ENCODE results near the gene TBXAS1. TPM values are rescaled to one million over a fixed set of nuclear protein-coding genes. Genes with fewer than 3 reads are reported as not detected.

Gene TBXAS1
- 10 to 100 TPM; 15.7 to 23.7 TPM for total RNA-seq
- long read RNA-seq, donor 1, partial matches to known transcripts: 2 of 6 reads
- long read RNA-seq, donor 1, other reads (novel, unspliced or antisense): 1 of 6 reads
- long read RNA-seq, donor 2, transcript TBXAS1-208 (13 exons, 1,963 nt): major isoform, 13 of 20 reads
- long read RNA-seq, donor 2, partial matches to known transcripts: 1 of 20 reads
- long read RNA-seq, donor 2, other reads (novel, unspliced or antisense): 4 of 20 reads

GRCh38 chr7:139829025-139829774 lies at the start of gene TBXAS1:
Gene TBXAS1, plus strand, starts transcription at chr7:139829264. Its CDS starts 127 bp downstream, at chr7:139829391.
- no peak for DNase-seq (ENCODE audit: low spot score)
- intact Hi-C loops (cut with DNase I): no loop called here

DNA sequence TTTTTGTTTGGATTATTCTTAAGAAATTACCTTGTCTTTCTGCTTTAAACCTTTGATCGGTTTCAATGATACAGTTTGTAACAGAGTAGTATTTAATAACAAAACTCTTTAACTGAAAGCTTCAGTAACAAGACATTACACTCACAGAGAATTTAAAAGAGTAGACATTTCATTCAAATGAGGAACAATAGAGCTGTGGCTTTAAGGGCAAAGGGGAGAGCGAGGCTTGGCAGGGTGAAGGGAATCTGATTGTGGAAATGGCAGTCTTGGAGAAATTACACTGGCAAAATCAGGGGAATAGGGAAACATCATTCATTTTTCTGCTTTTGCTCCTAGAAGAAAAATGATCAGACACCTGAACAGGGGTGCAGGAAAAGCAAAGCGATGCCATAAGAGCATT lies 46.1 kb upstream of the TBXAS1 start:
- intact Hi-C loops (cut with DNase I): no loop called here
- no peak for DNase-seq (ENCODE audit: low spot score)

- intact Hi-C loops (cut with DNase I): no loop called here
Observed at GRCh38 chr7:139783647-139784385, 45.2 kb upstream of the TBXAS1 start.

DNA sequence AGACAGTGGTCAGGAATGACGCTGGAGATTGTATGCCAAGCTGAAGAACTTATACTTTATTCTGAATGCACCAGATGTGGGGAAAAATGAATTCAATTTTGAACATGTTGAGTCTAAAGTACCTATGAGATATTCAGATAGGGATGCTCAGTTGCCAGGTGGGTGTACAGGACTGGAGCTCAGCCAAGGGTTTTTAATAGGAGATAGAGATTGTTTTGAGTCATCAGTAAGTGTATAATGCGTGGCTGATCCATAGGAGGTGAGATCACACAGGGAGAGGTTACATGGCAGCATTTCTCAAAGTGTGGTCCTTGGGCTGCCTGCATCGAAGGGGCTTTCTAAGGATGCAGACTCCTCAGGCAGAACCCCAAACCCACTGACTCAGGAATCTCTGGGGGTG lies 44.4 kb upstream of the TBXAS1 start:
- intact Hi-C loops (cut with DNase I): no loop called here
- DNase-seq (ENCODE audit: low spot score): no peak

More at GRCh38 chr7:139783647-139784385, 45.2 kb upstream of the TBXAS1 start:
- no peak for DNase-seq (ENCODE audit: low spot score)

GRCh38 chr7:139791316-139791715 lies 37.7 kb upstream of the TBXAS1 start:
- intact Hi-C loops (cut with DNase I): no loop called here
- no peak for DNase-seq (ENCODE audit: low spot score)

DNA sequence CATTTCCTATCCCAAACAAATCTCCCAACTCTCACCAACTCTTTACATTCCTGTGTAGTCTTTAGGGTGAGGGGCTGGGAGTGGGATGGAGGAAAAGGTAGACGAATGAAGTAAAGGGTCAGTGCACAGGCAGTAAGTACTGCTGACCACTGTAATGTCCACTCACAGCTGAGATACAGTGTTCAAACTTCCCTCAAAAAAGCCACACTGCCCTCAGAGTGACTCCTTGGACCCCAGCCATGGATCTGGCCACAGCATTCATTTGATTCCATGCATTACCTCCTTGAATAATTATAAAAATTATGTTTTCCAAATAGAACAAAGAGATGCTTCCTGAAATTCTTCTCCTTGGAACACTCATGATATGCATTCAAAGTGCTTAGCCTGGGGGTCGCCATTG lies 31.5 kb upstream of the TBXAS1 start:
- DNase-seq (ENCODE audit: low spot score): no peak
- intact Hi-C loops (cut with DNase I): no loop called here

DNA sequence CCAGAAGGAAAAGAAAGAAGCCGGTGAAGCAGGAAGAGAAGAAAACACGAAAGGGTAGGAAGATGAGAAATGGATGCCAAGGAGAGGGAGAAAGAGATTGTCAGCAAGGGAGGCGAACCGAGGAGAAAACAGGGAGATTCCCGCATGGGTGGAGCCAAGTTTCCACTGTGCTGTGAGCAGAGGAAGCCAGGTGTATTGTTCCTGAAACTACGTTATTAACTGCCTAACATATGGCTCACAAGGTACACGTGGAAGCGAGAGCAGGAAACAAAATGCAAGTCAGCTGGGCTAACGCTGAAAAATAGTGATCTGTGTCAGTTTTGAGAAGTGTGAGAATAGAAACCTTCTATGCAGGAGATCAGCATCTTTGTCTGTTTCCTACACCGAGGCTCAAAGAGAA lies 30.8 kb upstream of the TBXAS1 start:
- intact Hi-C loops (cut with DNase I): no loop called here
- no peak for DNase-seq (ENCODE audit: low spot score)

DNA sequence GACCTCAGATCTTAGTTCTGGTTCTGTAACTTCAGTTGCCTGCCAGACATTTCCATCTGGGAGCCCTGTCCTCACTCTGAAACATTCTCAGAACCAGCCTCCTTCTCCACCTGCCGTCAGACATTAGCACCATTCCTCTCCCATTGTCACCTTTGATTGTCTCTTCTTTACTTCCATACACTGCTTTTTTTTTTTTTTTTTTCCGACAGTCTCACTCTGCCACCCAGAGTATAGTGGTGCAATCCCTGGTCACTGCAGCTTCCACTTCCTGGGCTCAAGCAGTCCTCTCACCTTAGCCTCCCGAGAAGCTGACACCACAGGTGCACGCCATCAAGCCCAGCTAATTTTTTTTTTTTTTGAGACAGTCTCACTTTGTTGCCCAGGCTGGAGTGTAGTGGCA lies 30.2 kb upstream of the TBXAS1 start:
- intact Hi-C loops (cut with DNase I): no loop called here
- no peak for DNase-seq (ENCODE audit: low spot score)

DNA sequence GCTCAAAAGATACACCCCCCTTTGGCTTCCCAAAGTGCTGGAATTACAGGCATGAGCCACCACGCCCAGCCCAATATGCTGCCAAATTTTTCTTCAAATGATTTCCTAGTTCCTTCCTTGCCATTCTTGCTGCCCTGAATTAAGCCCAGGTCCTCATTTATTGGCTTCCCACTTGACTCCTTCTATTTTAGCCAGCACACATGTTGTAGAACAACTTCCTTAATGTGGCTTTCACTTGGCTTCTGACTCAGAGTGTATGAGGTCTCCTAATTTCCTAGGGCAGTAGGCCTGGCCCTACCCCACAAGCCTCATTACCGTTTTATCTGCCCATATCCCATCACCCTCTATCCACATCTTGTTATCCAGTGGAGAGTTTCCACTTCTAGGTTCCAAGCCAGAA lies 29.5 kb upstream of the TBXAS1 start:
- intact Hi-C loops (cut with DNase I): no loop called here
- DNase-seq (ENCODE audit: low spot score): no peak

DNA sequence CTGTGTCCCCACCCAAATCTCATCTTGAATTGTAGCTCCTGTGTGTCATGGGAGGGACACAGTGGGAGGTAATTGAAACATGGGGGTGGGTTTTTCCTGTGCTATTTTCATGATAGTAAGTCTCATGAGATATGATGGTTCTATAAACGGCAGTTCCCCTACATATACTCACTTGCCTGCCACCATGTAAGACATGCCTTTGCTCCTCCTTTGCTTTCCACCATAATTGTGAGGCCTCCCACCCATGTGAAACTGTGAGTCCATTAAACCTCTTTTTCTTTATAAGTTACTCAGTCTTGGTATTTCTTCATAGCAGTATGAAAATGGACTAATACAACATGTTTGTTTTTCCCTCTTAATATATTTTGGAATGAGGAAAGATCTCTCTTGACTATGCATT lies 24.5 kb upstream of the TBXAS1 start:
- intact Hi-C loops (cut with DNase I): no loop called here
- DNase-seq (ENCODE audit: low spot score): no peak

GRCh38 chr7:139807009-139807408 lies 22.1 kb upstream of the TBXAS1 start:
- no peak for DNase-seq (ENCODE audit: low spot score)
- intact Hi-C loops (cut with DNase I): no loop called here

DNA sequence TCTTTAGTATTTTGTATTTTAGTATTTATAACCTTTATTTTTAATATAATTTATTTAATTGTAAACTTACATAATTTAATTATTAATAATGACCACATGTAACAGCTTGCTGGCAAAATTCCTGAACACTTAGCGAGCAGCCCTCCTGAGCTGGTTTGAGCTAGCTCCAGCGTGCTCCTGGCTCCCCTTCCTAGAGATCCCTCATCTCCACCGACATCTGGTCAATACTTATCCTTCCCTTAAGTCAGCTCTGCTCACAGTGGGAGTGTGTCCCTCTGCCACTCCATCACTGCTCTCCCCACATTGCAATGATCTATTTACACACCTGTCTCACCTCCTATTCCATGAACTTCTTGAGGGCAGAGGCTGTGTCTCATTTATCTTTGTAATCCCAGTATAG lies 20.6 kb upstream of the TBXAS1 start:
- intact Hi-C loops (cut with DNase I): no loop called here
- DNase-seq (ENCODE audit: low spot score): no peak

DNA sequence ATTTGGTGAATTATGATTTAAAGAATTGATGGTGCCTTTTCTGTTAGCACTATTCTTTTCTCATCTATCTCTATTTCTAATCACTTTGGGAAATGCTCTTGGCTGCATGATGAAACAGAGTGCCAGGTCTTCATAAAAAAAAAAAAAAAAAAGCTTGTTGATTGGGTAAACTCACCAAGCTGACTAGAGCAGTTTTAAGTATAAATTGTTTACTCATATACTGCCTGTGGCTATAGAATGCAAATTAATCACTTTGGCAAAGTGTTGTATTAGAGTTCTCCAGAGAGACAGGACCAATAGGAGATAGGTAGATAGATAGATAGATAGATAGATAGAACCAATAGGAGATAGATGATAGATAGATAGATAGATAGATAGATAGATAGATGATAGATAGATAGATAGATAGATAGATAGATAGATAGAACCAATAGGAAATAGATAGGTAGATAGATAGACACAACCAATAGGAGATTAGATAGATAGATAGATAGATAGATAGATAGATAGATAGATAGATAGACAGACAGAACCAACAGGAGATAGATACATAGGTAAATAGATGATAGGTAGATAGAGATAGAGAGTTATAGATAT lies 20.1 kb upstream of the TBXAS1 start:
- DNase-seq (ENCODE audit: low spot score): no peak
- intact Hi-C loops (cut with DNase I): no loop called here

DNA sequence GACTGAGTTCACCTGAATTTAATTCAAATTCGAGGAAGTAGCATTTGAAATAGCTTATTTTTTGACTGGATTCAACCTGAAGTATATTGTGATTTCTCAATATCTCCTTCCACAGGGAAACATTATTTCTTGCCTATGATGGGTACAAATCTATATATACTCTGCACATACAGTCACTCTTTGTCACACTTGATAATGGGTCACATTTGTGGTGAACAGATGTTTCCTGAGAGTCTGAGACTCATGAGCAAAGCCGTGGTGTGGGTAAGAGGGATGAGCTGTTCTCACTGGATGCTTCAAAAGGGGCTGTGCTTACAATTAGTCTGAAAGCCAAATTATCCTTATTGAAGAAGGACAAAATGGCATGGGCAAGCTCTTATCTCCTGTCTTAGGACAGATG lies 18.0 kb upstream of the TBXAS1 start:
- no peak for DNase-seq (ENCODE audit: low spot score)
- intact Hi-C loops (cut with DNase I): no loop called here

GRCh38 chr7:139813151-139813550 lies 15.9 kb upstream of the TBXAS1 start:
- DNase-seq (ENCODE audit: low spot score): no peak
- intact Hi-C loops (cut with DNase I): no loop called here

- no peak for DNase-seq (ENCODE audit: low spot score)
- intact Hi-C loops (cut with DNase I): no loop called here
Observed at GRCh38 chr7:139813689-139814088, 15.4 kb upstream of the TBXAS1 start.

DNA sequence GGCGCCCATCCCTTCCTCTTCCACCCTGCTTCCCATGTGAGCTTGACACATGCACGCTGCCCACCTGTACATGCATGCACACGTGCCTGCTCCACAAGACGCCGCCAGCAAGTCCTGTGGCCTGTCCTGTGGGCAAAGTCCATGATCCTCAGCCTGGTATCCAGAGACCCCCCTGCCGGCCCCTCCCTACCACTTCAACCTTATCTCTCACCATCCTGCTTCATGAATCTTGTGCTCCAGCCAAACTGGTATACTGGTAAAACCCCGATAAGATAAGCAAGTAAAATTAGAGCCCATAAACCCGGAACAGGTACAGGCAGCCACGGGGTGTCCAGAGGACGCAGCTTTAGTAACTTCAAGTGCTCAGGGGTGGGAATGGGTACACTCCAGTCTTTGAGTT lies 11.8 kb upstream of the TBXAS1 start:
- intact Hi-C loops (cut with DNase I): no loop called here
- DNase-seq (ENCODE audit: low spot score): no peak

GRCh38 chr7:139820089-139820488 lies 9.0 kb upstream of the TBXAS1 start:
- intact Hi-C loops (cut with DNase I): no loop called here
- DNase-seq (ENCODE audit: low spot score): no peak

DNA sequence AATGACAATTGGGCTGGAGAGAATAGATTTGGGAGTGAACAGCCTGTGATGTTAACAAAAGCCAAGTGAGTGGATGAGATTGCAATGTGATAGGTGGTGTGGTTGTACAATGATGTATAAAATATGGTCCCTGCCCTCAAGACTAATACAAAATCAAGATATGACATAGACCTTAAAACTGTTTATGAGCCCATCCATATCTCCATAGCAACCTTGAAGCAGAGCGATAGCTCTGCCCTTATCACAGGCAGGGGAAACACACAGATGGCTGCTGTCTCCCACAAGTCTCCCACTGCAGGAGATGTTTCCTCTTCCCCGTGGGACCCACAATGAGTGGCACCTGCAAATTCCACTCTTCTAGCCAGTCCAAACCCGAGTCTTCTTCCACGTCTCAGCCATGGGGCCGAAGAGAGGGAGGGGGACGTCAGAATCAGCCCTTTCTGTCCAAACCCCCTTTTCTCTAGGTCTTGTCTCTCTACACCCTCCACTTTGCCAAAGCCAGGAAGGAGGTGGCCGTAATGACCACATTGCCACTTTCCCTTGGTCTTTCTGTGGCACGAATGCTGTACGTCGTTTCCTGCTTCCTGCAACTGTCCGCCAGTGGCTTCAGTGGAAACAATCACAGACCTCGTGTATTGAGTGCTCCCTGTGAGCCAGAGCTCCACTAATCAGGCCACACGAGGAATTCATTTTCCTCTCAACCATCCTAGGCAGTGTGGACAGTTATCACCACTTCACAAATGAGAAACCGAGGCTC lies 7.5 kb upstream of the TBXAS1 start:
- intact Hi-C loops (cut with DNase I): no loop called here
- no peak for DNase-seq (ENCODE audit: low spot score)

All from posterior vena cava (tissue), 2 donors.